Stimulated activated naive CD4-positive, alpha-beta T cell (primary cell): Measurements from ENCODE around the gene FARS2.

Experiments
- DNase-seq, 6 experiments: peaks; one replicate each; lab custom pipeline; 2025; lab: John Stamatoyannopoulos, UW

FARS2 gene

GRCh38 chr6:5729080-5729434, 467.7 kb downstream of the FARS2 start:
- DNase-seq, result no peak

GRCh38 chr6:5729813-5730517, 468.7 kb downstream of the FARS2 start:
- DNase-seq, result no peak

GRCh38 chr6:5730585-5731263, 469.4 kb downstream of the FARS2 start:
- DNase-seq, result no peak

GRCh38 chr6:5731435-5731834, 470.1 kb downstream of the FARS2 start:
- no peak for DNase-seq

GRCh38 chr6:5732496-5732895, 471.2 kb downstream of the FARS2 start:
- DNase-seq, result no peak

- DNase-seq, result no peak
These were observed 474.9 kb downstream of the FARS2 start for GRCh38 chr6:5736016-5736738.

GRCh38 chr6:5737460-5737859, 476.1 kb downstream of the FARS2 start:
- no peak for DNase-seq

- no peak for DNase-seq
These were observed 476.9 kb downstream of the FARS2 start for GRCh38 chr6:5738211-5738610.

GRCh38 chr6:5744497-5744896, 483.2 kb downstream of the FARS2 start:
- DNase-seq, result no peak

- DNase-seq, result no peak
These were observed 483.8 kb downstream of the FARS2 start for GRCh38 chr6:5745081-5745480.

- DNase-seq, result no peak
These were observed 484.9 kb downstream of the FARS2 start for GRCh38 chr6:5746053-5746758.

GRCh38 chr6:5746759-5747130, 485.4 kb downstream of the FARS2 start:
- DNase-seq, result no peak

GRCh38 chr6:5747379-5747778, 486.1 kb downstream of the FARS2 start:
- no peak for DNase-seq

GRCh38 chr6:5749016-5749650, 487.8 kb downstream of the FARS2 start:
- no peak for DNase-seq

GRCh38 chr6:5749651-5750215, 488.4 kb downstream of the FARS2 start:
- DNase-seq, result no peak

GRCh38 chr6:5751525-5752390, 490.4 kb downstream of the FARS2 start:
- DNase-seq, result no peak

GRCh38 chr6:5752391-5752680, 491.0 kb downstream of the FARS2 start:
- DNase-seq, result no peak

GRCh38 chr6:5753209-5753608, 491.9 kb downstream of the FARS2 start:
- no peak for DNase-seq

- no peak for DNase-seq
These were observed 493.6 kb downstream of the FARS2 start for GRCh38 chr6:5754904-5755303.

GRCh38 chr6:5759571-5759970, 498.3 kb downstream of the FARS2 start:
- DNase-seq, result no peak

- DNase-seq, result no peak
These were observed 500.1 kb downstream of the FARS2 start for GRCh38 chr6:5761370-5761769.
